ENCODE results near the gene LRRC4C.

Gene LRRC4C

DNA sequence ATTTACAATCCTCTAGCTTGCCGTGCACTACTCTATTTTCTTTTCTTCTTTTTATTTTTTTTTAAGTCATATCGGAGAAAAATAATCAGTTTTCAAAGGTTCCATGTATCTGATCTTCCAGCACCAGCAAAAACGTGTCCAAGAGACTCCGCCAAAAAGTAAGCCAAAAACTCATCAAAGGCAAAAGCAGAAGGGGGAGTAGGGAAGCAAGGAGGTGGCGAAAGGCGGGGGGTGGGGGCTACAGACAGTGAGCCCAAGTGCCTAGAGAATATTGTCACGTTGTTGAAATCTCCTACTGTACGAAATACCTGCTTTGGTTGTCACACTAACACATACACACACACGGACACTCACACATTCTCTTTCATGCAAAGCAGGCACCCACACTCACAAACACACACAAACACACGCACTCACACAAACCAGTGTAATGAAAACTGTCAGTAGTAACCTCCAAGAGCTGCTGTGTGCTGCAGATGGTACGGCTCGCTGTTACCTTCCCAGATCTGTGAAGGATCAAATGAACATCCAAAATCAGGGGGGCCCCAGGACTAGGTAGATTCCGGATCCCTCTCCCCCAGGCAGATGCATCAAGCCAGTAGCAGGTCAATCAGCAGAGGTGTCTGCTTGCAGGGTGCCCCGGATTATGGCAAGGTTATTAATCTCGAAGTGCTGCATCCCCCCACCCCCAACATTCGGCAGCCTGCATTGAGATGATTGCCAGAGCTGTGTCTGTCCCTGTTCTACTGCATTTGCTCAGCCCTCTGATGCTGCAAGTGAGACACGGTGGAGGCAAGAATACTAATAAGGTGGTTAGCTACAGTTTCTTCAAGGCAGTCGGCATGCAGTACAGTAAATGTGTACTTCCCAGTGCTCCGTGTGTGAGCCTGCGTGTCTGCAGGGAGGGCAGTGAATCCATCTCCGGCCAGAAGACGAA is at the start of gene LRRC4C:
Gene LRRC4C (minus strand): TSS at position 188 of the 937 bp plus-strand sequence.
- no peak for DNase-seq (ENCODE audit: low read depth)

DNA sequence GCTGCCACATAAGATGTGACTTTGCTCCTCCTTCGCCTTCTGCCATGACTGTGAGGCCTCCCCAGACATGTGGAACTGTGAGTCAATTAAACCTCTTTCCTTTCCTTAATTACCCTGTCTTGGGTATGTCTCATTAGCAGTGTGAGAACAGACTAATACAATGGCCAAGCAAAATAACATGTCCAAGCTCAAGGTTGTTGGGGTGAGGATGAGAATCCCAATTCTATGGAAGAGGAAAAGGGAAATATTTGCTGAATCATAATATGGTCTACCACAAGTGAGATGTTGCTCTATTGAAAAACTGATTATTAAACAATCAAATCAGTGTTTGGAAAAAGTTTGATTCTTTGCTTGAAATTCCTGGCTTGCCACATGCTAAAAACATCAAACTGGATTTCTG is 48.7 kb upstream of the LRRC4C start:
- no peak for DNase-seq (ENCODE audit: low read depth)

DNA sequence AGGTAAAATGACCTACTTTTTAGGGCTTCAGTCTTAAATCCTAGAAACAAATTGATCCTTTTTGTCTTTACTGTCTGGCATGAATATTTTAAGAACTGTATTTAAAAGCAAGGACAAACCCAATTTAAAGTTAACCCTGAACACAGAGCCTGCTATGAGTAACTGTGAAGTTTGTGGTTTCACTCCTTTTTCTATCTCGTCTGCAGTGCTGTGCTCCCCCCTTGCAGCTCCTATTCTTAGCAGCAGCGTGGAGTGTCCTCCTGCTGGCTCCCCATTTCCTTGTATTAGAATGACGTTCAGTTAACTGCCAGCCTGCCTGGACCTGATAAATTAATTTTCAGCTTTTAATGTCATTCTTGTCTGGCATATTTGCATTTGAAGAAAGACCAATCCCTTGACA is 40.0 kb upstream of the LRRC4C start:
- no peak for DNase-seq (ENCODE audit: low read depth)

DNA sequence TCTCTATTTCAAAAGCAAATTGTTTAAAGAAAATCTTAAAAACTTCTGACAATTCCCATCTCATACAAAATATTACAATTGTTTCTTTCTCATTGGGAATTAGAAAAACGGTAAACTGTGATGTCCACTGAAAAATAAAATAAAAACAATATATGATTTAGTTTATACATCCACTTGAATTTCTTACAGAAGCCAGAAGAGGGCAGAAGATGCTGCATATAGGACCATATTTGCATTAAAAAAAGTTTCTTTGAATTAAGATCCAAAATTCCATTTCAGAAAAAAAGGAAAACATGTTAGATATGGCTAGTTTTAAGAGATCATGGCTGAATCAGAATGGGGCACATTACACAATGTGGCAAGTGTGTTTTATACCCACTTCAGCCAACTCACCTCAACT is 39.3 kb upstream of the LRRC4C start:
- DNase-seq (ENCODE audit: low read depth) = no peak

DNA sequence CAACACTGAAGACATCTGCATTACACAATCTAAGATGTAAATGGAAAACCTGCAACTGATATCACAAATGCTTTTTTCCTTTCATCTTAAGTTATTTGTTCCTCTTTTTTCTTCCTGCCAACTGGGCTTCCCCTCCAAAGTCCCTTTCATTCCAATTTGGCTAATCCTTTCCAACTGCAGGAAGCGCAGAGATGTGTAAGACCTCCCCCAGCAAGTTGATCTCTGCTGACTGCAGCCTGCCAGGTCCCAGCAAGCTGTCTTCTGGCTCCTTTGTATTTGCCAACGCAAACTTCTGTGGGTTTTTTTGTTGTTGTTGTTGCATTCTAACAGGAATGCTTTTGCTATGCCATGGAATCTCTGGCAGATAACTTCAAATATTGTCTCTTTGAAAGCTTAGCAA is 38.5 kb upstream of the LRRC4C start:
- no peak for DNase-seq (ENCODE audit: low read depth)

DNA sequence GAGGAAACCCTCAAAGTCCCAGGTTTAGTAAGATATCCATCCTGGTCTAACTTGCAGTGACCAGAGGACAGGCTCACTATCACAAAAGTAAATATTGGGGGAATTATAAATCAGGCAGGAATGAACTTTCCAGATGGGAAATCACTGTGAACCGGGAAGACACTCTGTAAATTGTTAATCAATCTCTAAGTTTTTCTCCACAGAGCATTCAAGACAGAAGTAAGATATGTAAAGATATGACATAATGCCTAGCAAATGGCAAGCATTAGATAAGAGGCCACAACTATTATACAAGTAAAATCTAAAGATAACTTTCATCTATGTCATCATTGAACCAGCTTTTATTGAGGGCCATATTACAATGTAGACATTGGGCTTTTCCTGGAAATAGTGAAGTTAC is 35.3 kb upstream of the LRRC4C start:
- no peak for DNase-seq (ENCODE audit: low read depth)

DNA sequence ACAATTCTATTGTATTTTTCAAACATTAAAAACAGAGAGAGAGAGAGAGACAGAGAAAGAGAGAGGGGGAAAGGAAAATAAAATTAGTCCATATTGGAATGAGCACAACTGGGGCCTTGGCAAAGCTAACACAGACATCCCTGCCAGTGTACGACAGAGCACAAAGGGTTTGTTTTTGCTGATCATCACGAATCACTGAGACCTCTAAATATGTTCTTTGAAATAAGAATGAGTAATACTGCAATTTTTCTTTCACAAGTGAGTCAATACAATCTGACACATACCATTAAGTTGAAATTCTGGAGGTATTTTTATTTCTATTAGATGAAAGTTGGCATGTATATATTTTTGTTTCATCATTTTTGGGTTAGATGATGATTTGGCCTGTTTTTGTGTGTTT is 27.0 kb upstream of the LRRC4C start:
- DNase-seq (ENCODE audit: low read depth) = no peak

DNA sequence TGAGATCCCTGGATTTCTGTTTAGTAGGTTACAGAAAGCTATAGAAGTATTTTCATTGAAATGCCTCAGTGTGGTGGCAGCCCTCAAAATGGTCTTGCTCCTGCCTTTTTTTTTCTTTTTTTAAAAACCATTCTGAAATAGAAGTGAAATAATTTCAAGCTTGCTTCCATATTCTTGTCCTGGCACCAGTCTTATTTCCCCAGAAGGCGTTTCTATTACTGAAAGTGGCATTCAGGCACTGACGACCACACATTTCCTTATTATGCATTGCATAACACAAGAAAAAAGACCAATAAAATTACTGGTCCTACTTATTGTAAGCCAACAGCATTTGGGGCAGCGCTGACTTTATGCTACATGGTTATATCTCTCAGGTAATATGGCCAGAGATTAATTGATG is 24.5 kb upstream of the LRRC4C start:
- no peak for DNase-seq (ENCODE audit: low read depth)

DNA sequence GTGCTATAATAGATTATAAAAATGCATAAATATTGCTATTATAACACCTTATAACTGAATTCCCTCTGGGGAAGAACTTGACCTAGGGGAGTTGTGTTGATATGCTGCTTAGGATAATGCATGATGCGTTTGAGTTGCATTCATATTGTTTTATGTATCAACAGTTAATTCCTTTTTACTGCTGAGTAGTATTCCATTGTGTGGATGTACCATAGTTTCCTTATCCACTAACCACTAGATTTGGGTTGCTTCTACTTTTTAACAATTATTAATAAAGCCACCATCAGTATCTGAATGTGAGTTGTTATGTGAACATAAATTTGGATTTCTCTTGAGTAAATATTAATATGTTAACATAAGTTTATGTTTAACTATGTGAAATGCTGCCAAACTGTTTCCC is 19.7 kb upstream of the LRRC4C start:
- no peak for DNase-seq (ENCODE audit: low read depth)

DNA sequence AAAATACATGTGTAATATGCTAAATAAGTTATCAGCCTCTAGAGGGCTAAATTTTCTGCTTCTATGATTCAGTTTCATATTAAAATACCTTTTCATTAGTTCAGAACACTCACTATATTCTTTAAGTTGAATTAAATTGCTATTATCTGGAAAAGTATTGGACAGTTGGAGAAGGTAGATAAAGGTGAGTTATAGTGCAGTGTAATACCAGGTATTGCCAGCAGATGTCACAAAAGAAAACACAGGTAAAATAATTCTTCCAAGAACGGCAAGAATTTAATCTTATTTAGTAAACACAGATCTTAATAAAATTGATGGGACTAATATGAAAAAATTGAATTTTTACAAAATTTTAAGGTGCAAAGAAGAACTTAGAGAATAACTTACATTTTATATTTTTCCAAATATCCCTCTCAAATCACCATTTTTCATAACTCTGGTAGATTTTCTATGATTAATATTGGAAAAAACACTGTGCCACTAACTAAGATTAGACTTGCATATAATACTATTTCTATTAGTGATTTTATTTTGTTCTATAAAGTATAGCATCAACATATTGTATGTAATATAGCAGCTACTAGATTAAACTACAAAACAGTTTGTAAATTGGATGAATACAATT is 1.7 kb upstream of the LRRC4C start:
- DNase-seq (ENCODE audit: low read depth) = no peak

DNA sequence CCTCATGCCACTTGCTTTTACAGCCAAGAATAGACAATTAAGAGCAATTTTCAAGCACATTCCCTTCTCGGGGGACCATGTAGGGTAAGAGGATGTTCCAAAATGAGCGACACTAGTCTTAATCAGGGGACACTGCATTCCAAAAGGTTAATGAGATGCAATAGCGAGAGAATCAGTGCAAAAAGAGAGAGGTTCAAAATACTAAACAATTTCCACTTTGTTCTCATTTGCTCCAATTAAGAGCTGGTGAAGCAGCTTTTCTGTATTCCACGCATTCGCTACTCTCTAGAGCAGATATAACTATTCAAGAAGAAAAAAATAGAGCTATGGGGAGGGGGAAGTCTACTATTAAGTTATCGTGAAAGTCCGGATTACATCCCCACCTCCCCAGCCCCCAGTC is 811 bp downstream of the LRRC4C start:
- DNase-seq (ENCODE audit: low read depth) = no peak

DNA sequence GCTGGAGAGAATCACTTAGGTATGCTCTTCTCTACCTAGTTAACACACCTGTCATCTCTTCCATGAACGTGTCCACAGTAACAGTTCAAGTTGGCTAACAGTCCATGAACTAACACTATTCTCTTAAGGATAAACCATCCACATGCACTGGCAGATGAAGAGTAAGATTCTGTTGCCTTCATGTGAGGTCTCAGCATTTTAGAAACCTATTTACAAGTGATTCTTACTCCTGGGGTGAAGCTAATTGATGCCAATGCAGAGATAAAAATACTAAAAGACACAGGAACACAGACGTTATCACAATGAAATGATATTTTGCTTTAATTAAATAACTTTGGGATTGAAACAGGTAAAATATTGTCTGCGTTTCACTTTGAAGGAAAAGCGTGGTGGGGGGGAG is 1.3 kb downstream of the LRRC4C start:
- no peak for DNase-seq (ENCODE audit: low read depth)

DNA sequence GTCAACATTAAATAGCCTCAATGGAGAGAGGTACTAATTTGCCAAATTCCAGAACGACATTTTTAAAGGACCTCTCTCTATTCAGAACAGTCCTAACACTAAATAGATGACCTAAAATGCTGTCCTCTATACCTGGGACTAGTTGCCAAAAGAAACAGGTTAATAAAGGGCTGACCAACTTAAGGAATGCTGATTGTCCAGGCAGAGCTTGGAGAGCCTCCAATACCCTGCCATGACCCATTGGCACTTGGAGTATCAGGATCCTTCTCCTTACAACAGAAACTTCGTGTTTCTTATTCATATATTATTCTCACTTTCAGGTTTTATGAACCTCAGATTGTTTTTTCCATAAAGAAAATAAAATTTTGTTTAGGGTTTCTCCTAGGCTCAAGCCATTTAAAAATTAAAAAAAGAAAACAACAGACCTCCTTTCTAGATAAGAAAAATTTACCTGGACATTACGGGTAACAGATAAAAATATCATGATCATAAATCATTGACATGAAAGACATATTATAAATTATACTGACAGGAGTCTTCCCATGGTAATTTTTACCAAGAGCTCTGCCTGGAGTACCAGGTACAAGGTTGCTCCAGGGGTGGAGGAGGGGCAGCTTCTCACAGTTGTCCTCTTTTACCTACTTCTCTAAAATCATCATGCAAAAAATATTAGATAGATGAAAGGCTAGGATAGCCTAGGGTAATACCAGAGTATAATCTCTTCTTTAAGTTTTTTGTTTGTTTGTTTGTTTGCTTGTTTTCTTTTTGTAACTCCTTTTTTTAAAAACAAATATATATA is 2.0 kb downstream of the LRRC4C start:
- no peak for DNase-seq (ENCODE audit: low read depth)

DNA sequence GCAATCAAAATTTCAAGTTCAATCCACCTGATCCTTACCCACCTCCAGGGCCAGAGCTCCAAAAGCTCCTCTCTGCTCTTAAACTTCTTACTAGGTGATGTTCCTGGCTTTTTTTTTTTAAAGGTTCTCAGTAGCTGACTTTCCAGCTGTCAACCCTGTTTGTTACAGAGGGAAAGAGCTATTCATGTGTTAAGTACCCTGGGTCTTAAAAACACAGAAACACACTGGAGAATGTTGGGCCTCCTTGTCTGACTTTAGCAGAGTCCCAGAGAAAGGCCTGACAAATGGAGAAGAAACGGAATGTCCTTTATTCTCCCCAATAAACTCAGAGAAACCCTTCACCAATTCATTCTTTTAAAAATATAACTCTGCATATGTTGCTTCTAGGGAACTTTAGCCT is 3.2 kb downstream of the LRRC4C start:
- no peak for DNase-seq (ENCODE audit: low read depth)

DNA sequence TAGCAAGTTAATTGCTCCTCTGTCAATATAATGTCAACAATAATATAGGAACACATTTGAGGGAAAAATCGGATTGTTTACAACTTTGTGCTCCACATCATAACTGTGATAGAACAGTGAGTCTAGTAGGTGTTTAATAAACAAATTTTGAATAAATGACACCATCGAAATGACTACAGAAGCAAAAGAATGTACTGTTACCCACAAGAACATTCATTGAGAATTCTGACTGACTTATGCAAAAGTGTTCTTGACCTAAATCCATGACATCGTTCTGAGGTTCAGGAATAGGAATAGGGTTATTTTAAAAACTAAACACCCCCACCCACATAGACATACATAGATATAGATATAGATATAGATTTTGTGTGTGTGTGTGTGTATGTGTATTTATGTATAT is 8.4 kb downstream of the LRRC4C start:
- DNase-seq (ENCODE audit: low read depth) = no peak

DNA sequence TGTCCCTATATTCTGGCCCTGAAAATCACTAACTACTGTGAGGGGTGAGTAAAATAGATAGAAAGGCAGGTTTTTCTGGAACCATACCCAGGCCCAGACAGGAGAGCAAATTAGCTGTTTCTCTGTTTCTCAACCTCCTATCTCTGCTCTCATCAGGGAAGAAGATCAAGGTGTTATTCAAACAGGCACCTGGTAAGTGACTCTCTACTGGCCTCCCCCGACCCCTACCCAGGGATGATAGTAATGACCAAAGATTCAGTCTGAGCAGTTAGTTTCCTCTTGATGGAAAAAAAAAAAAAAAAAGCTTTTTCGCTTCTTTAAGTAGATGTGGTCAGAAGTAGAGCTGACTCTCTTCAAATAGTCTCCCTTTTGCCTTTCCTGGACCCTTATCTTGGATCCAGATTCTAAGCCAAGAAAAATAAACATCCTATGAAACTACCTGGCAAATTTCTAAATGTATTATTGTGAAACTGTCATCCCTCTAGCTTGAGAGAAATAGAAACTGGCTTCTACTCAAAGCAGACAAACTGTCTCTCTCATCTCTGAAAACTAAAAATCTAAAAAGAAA is 9.9 kb downstream of the LRRC4C start:
- DNase-seq (ENCODE audit: low read depth) = no peak

DNA sequence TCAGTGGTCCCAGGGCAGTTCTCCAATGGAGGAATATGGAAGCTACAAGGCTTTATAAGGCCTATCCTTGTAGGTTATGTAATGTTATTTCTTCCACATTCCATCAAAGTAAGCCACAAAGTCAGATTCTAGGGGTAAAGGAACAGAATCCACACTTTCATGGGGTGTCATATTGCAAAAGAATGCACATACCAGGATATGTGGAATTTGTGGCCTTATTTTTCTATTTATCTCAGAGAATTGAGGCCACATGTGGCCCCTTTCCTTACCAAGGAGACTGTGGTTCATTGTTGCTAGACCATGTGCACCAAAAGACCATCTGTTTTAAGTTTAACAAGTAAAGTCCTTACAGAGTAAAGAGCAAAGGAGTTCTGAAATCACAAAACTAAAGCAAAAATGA is 12.9 kb downstream of the LRRC4C start:
- no peak for DNase-seq (ENCODE audit: low read depth)

DNA sequence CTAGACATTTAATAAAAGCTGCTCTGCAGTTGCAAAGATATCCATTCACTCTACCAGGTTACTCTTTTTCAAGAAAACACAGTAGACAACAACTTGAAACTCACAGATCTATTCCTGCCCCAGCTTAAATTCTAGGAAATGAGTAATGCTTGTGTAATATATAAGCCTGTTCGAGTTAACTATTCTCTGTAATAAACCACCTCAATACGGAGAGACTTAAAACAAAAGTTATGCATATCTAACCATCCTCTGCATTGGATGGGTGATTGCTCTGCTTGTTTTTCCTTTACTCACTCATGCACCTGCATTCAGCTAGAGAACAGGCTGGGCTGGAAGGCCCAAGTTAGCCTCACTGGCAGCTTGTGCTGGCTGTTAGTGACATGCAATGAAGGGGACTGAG is 13.3 kb downstream of the LRRC4C start:
- DNase-seq (ENCODE audit: low read depth) = no peak

DNA sequence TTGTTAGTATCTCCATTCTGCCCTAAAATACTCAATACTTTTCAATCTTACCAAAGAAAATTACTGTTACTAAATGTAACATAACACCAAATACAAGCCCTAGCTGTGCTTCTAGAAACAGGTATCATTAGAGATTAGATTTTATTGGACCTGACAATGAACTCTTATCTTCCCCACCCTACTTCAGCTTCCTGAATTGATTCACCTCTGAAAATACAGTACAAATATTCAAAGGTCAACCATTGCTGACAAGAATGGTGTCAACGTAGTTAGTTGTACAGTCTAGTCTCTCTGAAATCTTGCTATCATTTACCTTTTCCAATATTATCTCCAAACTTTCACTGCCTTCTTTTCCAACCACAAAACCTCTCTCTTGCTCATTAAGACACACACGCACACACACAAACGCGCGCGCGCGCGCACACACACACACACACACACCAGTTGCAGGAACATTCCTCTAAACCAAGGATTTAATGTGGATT is 22.4 kb downstream of the LRRC4C start:
- DNase-seq (ENCODE audit: low read depth) = no peak

DNA sequence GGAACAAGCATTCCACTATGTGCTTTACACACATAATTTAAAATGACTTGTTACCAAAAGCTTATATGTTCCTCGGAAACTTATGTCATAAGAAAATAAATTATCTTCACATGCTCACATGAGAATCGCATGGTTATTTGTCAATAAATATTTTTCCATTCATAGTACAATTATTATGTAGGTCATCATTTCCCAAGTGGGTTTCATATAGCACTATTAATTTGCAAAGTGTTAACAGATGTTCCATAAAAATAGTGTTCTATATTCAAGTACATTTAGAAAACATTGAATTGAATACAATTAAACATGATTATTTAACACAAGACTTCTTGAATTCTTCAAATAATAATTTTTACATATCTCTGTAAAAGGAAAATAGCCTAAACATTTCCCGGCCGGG is 23.9 kb downstream of the LRRC4C start:
- no peak for DNase-seq (ENCODE audit: low read depth)

DNA sequence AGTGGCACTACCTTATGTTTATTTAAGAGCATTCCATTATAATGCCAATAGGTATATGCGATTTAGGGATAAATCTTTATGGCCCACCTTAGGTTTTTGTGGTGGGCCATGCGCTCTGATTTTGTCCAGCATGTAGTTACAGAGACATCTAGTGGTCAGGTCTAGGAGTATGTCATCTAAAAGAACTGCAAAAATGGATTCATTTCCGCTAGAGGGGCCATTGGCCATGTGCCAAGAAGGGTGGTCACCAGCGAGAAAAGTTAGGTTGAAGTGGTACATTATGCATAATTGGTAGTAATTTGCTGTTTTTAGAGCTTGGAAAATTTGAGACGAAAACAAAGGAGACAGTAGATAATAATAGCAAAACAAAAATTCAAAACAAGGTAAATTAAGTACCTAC is 27.7 kb downstream of the LRRC4C start:
- no peak for DNase-seq (ENCODE audit: low read depth)

DNA sequence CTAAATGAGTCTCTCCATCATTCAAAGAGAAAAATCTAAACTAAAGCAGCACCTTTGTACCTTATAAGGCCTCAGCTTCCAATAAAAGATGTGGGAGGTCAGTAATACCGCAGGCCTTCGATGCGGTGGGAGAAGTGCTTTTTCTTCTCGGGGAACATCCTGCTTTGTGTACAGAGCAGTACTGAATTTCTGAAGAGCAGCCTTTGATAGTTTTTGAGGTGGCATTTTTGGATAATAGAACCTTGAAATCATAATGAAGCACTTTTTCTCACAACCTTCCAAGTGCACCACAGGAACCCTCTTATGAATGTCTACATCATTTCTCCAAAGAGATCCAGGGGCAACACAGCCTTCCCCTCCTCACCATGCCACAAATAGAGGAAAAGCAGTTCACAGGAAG is 39.6 kb downstream of the LRRC4C start:
- DNase-seq (ENCODE audit: low read depth) = no peak

All from GM04504 (cell line).